Activated naive CD8-positive, alpha-beta T cell treated with anti-CD3 and anti-CD28 coated beads, Interleukin-2, amount 50 U/mL, for 16 hours (primary cell): ENCODE data around the gene TALDO1.
A peak's percentile ranks its signal among the peaks of the same experiment; 100 is the strongest.

Experiments used
- DNase-seq: peaks from one replicate; pipeline ENCODE4 v3.0.0-alpha.2; 2020; ENCODE audit warnings: low read depth, low spot score

TALDO1 gene

DNA sequence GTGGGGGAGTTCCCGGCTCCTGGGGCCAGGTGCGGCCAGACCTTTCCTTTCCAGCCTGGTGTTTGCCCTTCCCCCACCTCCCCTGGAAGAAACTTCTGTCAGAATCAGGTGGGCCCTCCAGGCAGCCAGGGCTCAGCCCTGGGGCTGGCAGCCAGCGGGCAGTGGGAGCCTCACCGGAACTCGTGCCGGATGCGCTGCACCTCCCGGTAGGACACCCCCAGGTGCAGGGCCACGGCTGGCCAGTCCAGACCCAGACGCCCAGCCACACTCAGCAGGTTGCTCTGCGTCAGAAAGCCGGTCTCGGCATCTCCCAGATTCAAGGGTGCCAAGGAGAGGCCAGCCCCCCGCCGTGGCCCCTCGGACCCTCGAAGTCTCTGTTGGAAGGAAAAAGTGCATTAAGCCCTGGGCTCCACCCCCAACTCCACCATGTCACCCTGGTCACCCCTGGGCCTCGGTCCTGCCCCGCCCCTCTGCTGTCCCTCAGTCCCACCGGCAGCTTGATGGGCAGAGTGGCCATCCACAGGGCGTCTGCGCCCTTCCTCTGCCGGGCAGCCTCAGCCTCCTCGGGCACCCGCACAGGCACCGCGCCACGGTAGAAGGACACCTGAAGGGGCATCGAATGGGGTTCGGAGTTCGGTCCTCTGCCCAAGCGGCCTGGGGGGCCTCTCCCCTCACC is 52.5 kb downstream of the TALDO1 start:
- DNase-seq, result no peak

DNA sequence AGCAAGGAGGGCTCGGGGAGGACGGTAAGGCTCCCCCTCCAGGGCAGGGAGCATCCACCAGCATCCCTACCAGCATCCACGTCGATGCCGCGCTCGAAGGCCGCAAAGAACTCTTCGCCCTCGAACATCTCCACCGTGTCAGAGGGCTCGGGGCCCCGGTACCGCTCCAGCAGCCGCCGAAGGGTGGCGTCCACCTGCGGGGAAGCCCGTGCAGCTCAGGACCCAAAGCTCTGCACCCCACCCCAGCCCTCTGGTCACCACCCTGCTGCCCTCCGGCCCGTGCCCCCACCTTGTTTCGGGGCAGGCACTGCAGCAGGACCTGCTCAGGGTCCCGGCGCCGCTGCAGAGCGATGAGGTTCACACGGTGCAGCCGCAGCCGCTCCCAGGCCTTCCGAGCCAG is 53.2 kb downstream of the TALDO1 start:
- DNase-seq, result no peak

- DNase-seq, result no peak
These were observed 54.0 kb downstream of the TALDO1 start for GRCh38 chr11:801097-801780.

DNA sequence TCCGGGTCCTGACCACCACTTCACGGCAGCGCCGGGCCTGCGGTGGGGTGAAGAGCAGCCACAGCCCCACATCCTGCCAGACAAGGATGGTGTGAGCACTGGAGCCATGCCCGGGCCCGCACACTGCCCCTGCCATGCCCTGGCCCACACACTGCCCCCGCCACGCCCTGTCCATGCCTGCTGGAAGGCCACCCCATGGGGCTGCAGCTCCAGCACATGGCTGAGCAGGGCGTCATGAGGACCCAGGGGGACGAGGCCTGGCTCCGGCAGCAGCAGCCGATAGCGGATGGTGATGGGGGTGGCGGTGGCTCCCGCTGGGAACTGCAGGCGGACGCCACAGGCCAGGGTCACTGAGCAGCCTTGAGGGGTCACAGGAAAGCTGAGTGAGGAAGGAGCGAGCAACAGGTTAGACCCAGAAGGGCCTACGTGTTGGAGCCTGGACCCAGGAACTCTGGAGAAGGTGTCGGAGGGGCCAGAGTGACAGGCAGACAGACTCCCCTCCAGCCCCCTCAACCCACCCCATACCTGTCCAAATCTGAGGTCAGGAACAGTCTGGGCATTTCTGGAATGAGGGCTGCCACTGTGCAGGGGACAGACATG is 54.9 kb downstream of the TALDO1 start:
- DNase-seq, result no peak

GRCh38 chr11:802693-803466 is 55.6 kb downstream of the TALDO1 start:
- DNase-seq, result no peak

- DNase-seq, result no peak
These were observed 56.1 kb downstream of the TALDO1 start for GRCh38 chr11:803467-803742.

- no peak for DNase-seq
These were observed 56.7 kb downstream of the TALDO1 start for GRCh38 chr11:803770-804598.

DNA sequence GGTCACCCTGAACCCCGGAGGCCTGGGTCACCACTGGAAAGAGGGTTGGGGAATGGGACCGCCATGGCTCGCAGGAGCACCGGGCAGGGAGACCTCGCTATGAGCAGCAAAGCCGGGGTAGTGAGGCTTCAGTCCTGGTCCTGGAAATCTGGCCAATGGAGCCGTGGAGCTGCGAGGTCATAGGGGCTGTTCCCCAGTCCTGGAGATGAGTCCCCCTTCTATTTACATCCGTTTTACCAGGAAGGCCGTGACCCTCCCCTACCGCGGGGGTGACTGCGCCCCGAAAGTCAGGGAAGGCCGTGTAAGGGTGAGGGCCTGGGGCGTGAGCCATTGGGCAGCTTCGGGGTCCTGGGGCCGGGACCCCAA is 57.3 kb downstream of the TALDO1 start:
- DNase-seq, result no peak

DNA sequence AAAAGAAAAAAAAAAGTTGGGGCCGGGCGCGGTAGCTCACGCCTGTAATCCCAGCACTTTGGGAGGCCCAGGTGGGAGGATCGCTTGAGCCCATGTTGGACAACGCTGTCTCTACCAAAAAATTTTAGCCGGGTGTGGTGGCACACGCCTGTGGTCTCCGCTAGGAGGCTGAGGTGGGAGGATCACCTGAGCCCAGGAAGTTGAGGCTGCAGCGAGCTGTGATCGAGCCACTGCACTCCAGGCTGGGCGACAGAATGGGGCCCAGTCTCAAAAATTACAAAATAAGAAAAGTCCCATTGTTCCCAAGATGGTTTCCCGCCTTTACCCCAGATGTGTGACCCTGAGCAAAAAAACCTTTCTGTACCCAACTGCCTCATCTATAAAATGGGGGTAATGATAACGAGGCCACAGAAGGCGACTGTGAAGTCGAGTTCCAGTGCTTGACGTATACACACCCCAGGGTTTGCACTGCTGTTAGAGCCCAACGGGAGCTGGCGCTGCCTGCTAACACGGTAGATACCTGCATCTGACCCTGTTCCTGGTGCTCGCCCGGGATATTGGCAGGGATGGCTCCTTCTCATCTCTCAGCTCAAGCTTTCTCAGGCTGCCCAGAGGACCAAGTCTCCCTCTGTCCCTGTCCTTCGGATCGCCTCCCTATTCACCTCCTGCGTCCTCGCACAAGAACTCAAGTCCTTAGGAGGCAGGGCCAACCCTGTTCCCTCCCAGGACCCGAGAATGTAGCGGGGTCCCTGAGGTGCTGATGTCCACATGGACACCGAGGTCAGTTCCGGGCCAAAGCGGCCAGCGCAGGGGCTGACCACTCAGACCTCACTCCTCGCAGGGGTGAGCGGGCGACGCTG is 61.4 kb downstream of the TALDO1 start:
- DNase-seq, result no peak

- DNase-seq, result peak; percentile 94
These were observed 62.2 kb downstream of the TALDO1 start, which contains the start of gene RPLP2 for GRCh38 chr11:809287-810039. Gene RPLP2, plus strand, starts transcription at chr11:809967. Its CDS starts 268 bp downstream, at chr11:810235.

GRCh38 chr11:810040-810567 is 62.8 kb downstream of the TALDO1 start:
- no peak for DNase-seq

DNA sequence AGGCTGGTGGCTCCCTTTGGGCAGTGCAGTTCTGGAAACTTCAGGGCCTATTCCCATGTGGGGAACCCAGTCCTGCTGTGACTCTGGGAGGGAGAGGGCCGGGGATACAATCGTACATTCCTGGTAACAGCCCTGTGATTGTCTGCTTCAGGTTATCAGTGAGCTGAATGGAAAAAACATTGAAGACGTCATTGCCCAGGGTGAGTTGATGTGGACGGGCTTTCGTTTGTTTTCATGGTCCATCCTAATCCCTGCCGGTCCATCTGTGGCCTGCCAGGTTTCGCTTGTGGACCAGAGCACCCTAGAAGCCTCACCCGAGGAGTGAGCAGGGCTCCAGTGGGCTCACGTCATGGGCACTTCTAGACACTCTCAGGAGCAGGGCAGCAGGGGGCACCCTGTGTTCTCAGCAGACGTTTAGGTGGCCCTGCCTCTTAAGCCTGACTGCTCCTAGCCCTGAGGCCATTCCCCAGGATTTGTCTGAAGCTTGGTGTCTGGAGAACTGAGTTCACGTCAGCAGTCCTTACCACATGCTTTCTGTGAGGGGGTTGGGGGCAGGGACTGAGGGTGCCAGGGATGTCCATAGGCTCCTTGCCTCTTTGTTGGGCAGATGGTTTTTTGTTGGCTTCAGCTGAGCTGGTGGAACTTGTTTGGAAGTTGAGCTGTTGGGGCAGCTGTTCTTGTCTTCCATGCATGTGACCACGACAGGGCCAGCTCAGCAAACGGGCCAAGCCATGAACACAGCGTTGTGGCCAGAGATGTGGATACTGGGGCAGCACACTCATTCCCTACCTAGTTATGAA is 64.4 kb downstream of the TALDO1 start:
- DNase-seq, result no peak

- DNase-seq, result no peak
These were observed 65.1 kb downstream of the TALDO1 start for GRCh38 chr11:812390-812789.

- DNase-seq, result no peak
These were observed 65.8 kb downstream of the TALDO1 start for GRCh38 chr11:813072-813455.

DNA sequence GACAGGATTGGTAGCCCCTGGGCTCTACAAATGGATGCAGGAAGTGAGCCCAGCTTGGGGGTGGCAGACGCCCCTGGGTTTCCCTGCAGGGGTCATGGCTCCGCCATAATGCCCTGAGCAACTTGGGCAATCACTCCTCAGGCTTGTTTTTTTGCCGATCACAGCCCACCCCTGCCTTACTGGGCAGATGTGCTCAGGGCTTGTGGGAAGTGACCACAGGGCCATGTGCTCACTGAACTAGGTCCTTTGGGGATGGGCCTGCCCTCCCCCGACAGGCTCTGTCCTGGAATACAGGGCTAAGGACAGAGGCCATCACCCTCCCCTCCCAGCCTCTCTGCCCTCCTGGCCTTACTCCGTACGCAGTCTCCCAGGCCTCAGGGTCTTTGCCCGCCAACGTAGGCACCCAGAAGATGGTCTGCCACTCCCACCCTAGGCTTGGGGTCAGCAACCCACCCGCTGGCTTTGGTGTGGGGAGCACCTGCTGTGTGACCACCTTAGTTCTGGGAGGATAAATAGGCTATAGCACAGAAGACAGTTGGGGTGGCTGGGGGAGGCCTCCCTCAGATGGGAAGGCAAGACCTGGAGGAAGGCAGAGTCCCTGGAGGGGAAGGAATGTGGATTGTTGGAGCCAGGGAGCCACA is 66.3 kb downstream of the TALDO1 start:
- DNase-seq, result no peak
